HepG2 (cell line): Measurements from ENCODE around the gene TRIP4. TPM values are rescaled to one million over a fixed set of nuclear protein-coding genes. Genes with fewer than 3 reads are reported as not detected.

ENCODE experiments used
- ATAC-seq: fragments of 200-7000 bp; cut with Tn5 transposase; 3 replicates; pipeline ENCODE4 v1.9.1; 2020; ENCODE audit warnings: mild to moderate bottlenecking, moderate library complexity
- BruUV-seq: library from RNA; stranded (reverse); fragments of 400-500 nt; replicated peaks from 2 replicates; lab custom pipeline; 2021; lab: Mats Ljungman, UMichigan
- CTCF ChIA-PET: fragments of 300-600 bp; formaldehyde crosslinking; extraction: SDS; loops from one replicate; lab custom pipeline; 2021; ENCODE audit warnings: low total read pairs, inconsistent platforms, low intra/inter-chr PET ratio; lab: Yijun Ruan, JAX
- POLR2A ChIA-PET: fragments of 350-600 bp; sonication (Branson Sonifier 250); formaldehyde crosslinking; loops from one replicate; lab custom pipeline; 2020; ENCODE audit warnings: antibody characterized with exemption, inconsistent platforms; lab: Yijun Ruan, JAX
- DNase-seq: peaks from one replicate; pipeline ENCODE4 v3.0.0-alpha.2; 2015; ENCODE audit warnings: low spot score
- FAIRE-seq: peaks from 3 replicates; lab custom pipeline; 2011; peaks lifted over from hg19 to GRCh38; lab: Jason Lieb, UNC
- H2AFZ ChIP-seq: one replicate; pipeline ENCODE4 v1.6.1; 2011; ENCODE audit warnings: low read length, inconsistent platforms
- H3K27ac ChIP-seq: fragments of 300-600 bp; 3 replicates; pipeline ENCODE4 v1.8.0; 2011; ENCODE audit warnings: mixed run types, mild to moderate bottlenecking, mixed read lengths, low read length, inconsistent platforms; ENCODE audit not compliant: insufficient read depth; ENCODE audit errors: extremely low read length
- H3K27me3 ChIP-seq, 2 experiments: fragments of 200-600 bp in 1 of 2; 2 replicates in 1 of 2; 3 replicates in 1 of 2; pipeline versions ENCODE4 v1.6.0 to v1.8.0; 2011; ENCODE audit warnings: low read length in 2 of 2, mild to moderate bottlenecking in 2 of 2, moderate library complexity in 2 of 2, inconsistent platforms in 1 of 2; ENCODE audit not compliant: insufficient read depth in 2 of 2, control insufficient read depth in 1 of 2
- H3K36me3 ChIP-seq, 2 experiments: fragments of 200-600 bp in 1 of 2; replicated peaks in 1 of 2; 2 replicates in 1 of 2; 3 replicates in 1 of 2; pipeline versions ENCODE4 v1.5.1 to v1.8.0; 2011; ENCODE audit warnings: low read length in 2 of 2, inconsistent platforms in 1 of 2; ENCODE audit not compliant: insufficient read depth in 2 of 2, control insufficient read depth in 1 of 2
- H3K4me1 ChIP-seq: 2 replicates; pipeline ENCODE4 v1.5.1; 2012; ENCODE audit warnings: low read length, inconsistent platforms; ENCODE audit not compliant: insufficient read depth
- H3K4me2 ChIP-seq: 2 replicates; pipeline ENCODE4 v1.6.0; 2011; ENCODE audit warnings: low read depth, low read length, inconsistent platforms
- H3K4me3 ChIP-seq, 3 experiments: fragments of 200-600 bp in 1 of 3; sonication (generic), shearing (Covaris generic) in 1 of 3; replicated peaks in 1 of 3; 2 replicates each; pipeline ENCODE4 v1.5.1; 2011 to 2016; ENCODE audit warnings: low read length in 3 of 3, inconsistent platforms in 2 of 3, low read depth in 2 of 3, mild to moderate bottlenecking in 2 of 3, control low read depth in 1 of 3, mixed read lengths in 1 of 3; ENCODE audit not compliant: insufficient read depth in 1 of 3
- H3K79me2 ChIP-seq: one replicate; pipeline ENCODE4 v1.6.1; 2011; ENCODE audit warnings: low read length, inconsistent platforms; ENCODE audit not compliant: insufficient read depth
- H3K9ac ChIP-seq: 2 replicates; pipeline ENCODE4 v1.6.0; 2011; ENCODE audit warnings: mild to moderate bottlenecking, low read depth, low read length, inconsistent platforms; ENCODE audit not compliant: insufficient read depth
- H3K9me3 ChIP-seq: 2 replicates; pipeline ENCODE4 v1.5.1; 2012; ENCODE audit warnings: mild to moderate bottlenecking, low read length
- H4K20me1 ChIP-seq: 2 replicates; pipeline ENCODE4 v1.6.0; 2011; ENCODE audit warnings: inconsistent platforms, mild to moderate bottlenecking, low read length, moderate library complexity; ENCODE audit not compliant: insufficient read depth
- ATF1 ChIP-seq: IDR thresholded peaks from 2 replicates; pipeline ENCODE4 v1.6.1; 2016; ENCODE audit warnings: mild to moderate bottlenecking, control low read depth
- ATM ChIP-seq: fragments of 450-650 bp; IDR thresholded peaks from 2 replicates; pipeline ENCODE4 v1.7.1; 2017; ENCODE audit warnings: mild to moderate bottlenecking, borderline replicate concordance
- CCAR2 ChIP-seq: fragments of 200-400 bp; formaldehyde crosslinking; optimal IDR thresholded peaks from 2 replicates; pipeline ENCODE3; 2018; ENCODE audit warnings: low read depth, mild to moderate bottlenecking, low read length, moderate library complexity
- ELF1 ChIP-seq: sonication (generic); formaldehyde crosslinking; IDR thresholded peaks from 2 replicates; pipeline ENCODE4 v1.4.0; 2020; ENCODE audit warnings: missing genetic modification reagents
- HDAC2 ChIP-seq: sonication (generic); formaldehyde crosslinking; IDR thresholded peaks from 2 replicates; pipeline ENCODE4 v1.4.0; 2020; ENCODE audit warnings: missing genetic modification reagents
- HNF1B ChIP-seq: sonication (generic); formaldehyde crosslinking; IDR thresholded peaks from 2 replicates; pipeline ENCODE4 v1.5.1; 2020; ENCODE audit warnings: mild to moderate bottlenecking, moderate library complexity, missing genetic modification reagents
- HNRNPK ChIP-seq: fragments of 200-400 bp; formaldehyde crosslinking; IDR thresholded peaks from 2 replicates; pipeline ENCODE4 v1.6.1; 2018; ENCODE audit warnings: low read length, low read depth, moderate library complexity, mild to moderate bottlenecking; ENCODE audit not compliant: poor library complexity, severe bottlenecking
- HNRNPL ChIP-seq: fragments of 200-400 bp; formaldehyde crosslinking; IDR thresholded peaks from 2 replicates; pipeline ENCODE4 v1.6.1; 2017; ENCODE audit warnings: mild to moderate bottlenecking, low read depth, low read length
- HOXA9 ChIP-seq: sonication (generic); formaldehyde crosslinking; IDR thresholded peaks from 2 replicates; pipeline ENCODE4 v1.8.1; 2022; ENCODE audit warnings: missing genetic modification reagents, mild to moderate bottlenecking, moderate library complexity, borderline replicate concordance
- MYPOP ChIP-seq: sonication (generic); formaldehyde crosslinking; IDR thresholded peaks from 2 replicates; pipeline ENCODE4 v1.8.1; 2023; ENCODE audit warnings: mild to moderate bottlenecking, moderate library complexity, missing genetic modification reagents
- SRY ChIP-seq: sonication (generic); formaldehyde crosslinking; IDR thresholded peaks from 2 replicates; pipeline ENCODE4 v1.8.0; 2022; ENCODE audit warnings: mild to moderate bottlenecking, missing genetic modification reagents
- THAP11 ChIP-seq: IDR thresholded peaks from 2 replicates; pipeline ENCODE4 v1.6.1; 2016; ENCODE audit warnings: missing biosample characterization, missing genetic modification reagents
- XBP1 ChIP-seq: sonication (generic); formaldehyde crosslinking; IDR thresholded peaks from 2 replicates; pipeline ENCODE4 v1.5.0; 2020; ENCODE audit warnings: missing genetic modification reagents
- ZNF562 ChIP-seq: sonication (generic); formaldehyde crosslinking; IDR thresholded peaks from 2 replicates; pipeline ENCODE4 v1.8.0; 2022; ENCODE audit warnings: missing genetic modification reagents, borderline replicate concordance
- WGBS: methylation state at CpG from one replicate; pipeline ENCODE4 v1.1.6; 2017; ENCODE audit warnings: low lambda C conversion rate; 5-methylcytosine and 5-hydroxymethylcytosine counted together
- in situ Hi-C: cut with HindIII; loops from 2 replicates; pipeline ENCODE4 v1.10.0; 2017; ENCODE audit warnings: low pct_unique_long_range_greater_than_20kb; ENCODE audit not compliant: extremely low pct_ligation_motif_present
- intact Hi-C: fragments of 100-400 bp; cut with micrococcal nuclease; formaldehyde crosslinking; loops from one replicate; pipeline ENCODE4 v1.10.0; 2022; ENCODE audit not compliant: unreplicated experiment
- polyA plus RNA-seq, 8 experiments: library from polyadenylated mRNA; depleted of rRNA in 3 of 8; stranded (reverse) in 7 of 8; unstranded in 1 of 8; fragments of >200 nt; fragmentation: Illumina TruSeq in 4 of 8; extraction: Trizol in 4 of 8; gene quantifications; 2 replicates each; pipeline versions ENCODE4 v1.2.1 to v1.2.3, GENCODE V29; 2011 to 2016; ENCODE audit warnings: low read depth in 4 of 8, missing spikeins in 1 of 8, mixed read lengths in 1 of 8; ENCODE audit not compliant: insufficient read depth in 1 of 8
- total RNA-seq, 5 experiments: library from RNA; depleted of rRNA; stranded (reverse); fragments of >200 nt; fragmentation: Illumina TruSeq; extraction: Trizol; gene quantifications; 2 replicates each; pipeline ENCODE4 v1.2.3, GENCODE V29; 2016; ENCODE audit warnings: low read depth in 1 of 5
- TF ChIP-seq, protein P1 (sequence below): sonication (generic); formaldehyde crosslinking; conservative IDR thresholded peaks from 2 replicates; pipeline ENCODE4 v1.8.1; 2023; ENCODE audit warnings: missing genetic modification reagents
- TF ChIP-seq, protein P2 (sequence below): sonication (generic); formaldehyde crosslinking; conservative IDR thresholded peaks from 2 replicates; pipeline ENCODE4 v1.5.0; 2020; ENCODE audit warnings: missing genetic modification reagents
- TF ChIP-seq, protein P3 (sequence below): sonication (generic); formaldehyde crosslinking; IDR thresholded peaks from 2 replicates; pipeline ENCODE4 v1.5.1; 2020; ENCODE audit warnings: missing genetic modification reagents, mild to moderate bottlenecking, borderline replicate concordance

Gene TRIP4
- total and polyA plus RNA-seq, 2 of the 13 experiments (the other 11 are each of a cell fraction or from before 2014, with no cell fraction given): 7.1 to 11.8 TPM

DNA sequence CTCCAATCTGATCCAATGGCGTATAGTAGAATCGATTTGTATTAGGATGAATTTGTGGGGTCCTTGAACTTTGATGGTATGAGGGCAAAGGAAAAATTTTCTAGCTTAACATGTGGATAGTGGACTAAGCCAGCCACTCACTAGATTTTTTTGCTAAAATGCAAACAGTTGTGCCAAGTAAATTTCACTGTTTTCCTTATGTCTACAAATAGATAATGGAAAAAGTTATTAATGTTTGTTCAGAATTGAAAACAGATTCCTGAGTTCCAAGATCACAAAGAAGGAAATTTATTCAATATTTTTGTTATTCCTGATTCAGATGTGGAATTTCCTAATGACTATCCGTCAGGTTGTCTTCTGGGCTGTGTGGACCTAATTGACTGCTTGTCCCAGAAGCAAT, 37.6 kb downstream of the TRIP4 start:
- intact Hi-C loops (loop anchor here (10.0 kb wide), 1 partner anchor 230 kb away; no protein-coding TSS in a partner anchor), in situ Hi-C loops (no loop called here)
- Histone ChIP-seq H3K9ac (no peak overlapping the region), H3K4me3 (no peak overlapping the region), H2AFZ (no peak overlapping the region), H3K36me3 (peaks cover 7 to 37% of the 10 kb centered on the region in 2 experiments; a peak in 4 of 5 replicates), H3K79me2 (no peaks in the 10 kb centered on the region), H4K20me1 (no peaks in the 10 kb centered on the region), H3K4me1 (peaks cover 10% of the 10 kb centered on the region), H3K9me3 (no peaks in the 10 kb centered on the region), H3K27me3 (no peaks in the 10 kb centered on the region), H3K27ac (no peak overlapping the region), H3K4me2 (no peak overlapping the region)
- ChIA-PET POLR2A (no interaction called here), CTCF (no interaction called here)
- 93% methylated on average over 3 of the region's 3 CpGs for WGBS
- TF ChIP-seq, protein P1, sequence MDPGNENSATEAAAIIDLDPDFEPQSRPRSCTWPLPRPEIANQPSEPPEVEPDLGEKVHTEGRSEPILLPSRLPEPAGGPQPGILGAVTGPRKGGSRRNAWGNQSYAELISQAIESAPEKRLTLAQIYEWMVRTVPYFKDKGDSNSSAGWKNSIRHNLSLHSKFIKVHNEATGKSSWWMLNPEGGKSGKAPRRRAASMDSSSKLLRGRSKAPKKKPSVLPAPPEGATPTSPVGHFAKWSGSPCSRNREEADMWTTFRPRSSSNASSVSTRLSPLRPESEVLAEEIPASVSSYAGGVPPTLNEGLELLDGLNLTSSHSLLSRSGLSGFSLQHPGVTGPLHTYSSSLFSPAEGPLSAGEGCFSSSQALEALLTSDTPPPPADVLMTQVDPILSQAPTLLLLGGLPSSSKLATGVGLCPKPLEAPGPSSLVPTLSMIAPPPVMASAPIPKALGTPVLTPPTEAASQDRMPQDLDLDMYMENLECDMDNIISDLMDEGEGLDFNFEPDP: no peak
- no peak for TF ChIP-seq HNF1B (CRISPR knock-in tag)
- TF ChIP-seq HDAC2 (CRISPR knock-in tag): no peak
- TF ChIP-seq, protein P2, sequence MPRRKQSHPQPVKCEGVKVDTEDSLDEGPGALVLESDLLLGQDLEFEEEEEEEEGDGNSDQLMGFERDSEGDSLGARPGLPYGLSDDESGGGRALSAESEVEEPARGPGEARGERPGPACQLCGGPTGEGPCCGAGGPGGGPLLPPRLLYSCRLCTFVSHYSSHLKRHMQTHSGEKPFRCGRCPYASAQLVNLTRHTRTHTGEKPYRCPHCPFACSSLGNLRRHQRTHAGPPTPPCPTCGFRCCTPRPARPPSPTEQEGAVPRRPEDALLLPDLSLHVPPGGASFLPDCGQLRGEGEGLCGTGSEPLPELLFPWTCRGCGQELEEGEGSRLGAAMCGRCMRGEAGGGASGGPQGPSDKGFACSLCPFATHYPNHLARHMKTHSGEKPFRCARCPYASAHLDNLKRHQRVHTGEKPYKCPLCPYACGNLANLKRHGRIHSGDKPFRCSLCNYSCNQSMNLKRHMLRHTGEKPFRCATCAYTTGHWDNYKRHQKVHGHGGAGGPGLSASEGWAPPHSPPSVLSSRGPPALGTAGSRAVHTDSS: no peak
- no peak for TF ChIP-seq ZNF562 (CRISPR knock-in tag)
- no peak for TF ChIP-seq SRY (CRISPR knock-in tag)
- no peak for TF ChIP-seq ATF1
- TF ChIP-seq CCAR2: no peak
- TF ChIP-seq XBP1 (CRISPR knock-in tag): no peak
- TF ChIP-seq THAP11: no peak
- TF ChIP-seq MYPOP (CRISPR knock-in tag): no peak
- no peak for TF ChIP-seq HNRNPK
- no peak for TF ChIP-seq ELF1 (CRISPR knock-in tag)
- no peak for TF ChIP-seq ATM
- TF ChIP-seq HOXA9: no peak
- TF ChIP-seq HNRNPL: no peak
- TF ChIP-seq, protein P3, sequence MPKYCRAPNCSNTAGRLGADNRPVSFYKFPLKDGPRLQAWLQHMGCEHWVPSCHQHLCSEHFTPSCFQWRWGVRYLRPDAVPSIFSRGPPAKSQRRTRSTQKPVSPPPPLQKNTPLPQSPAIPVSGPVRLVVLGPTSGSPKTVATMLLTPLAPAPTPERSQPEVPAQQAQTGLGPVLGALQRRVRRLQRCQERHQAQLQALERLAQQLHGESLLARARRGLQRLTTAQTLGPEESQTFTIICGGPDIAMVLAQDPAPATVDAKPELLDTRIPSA (CRISPR knock-in tag): no peak
- BruUV-seq: no TSS peak
- FAIRE-seq (no peak), DNase-seq (no peak), ATAC-seq (no peak)
